Fibroblast of skin of back (primary cell): ENCODE data around the gene DACT2. TPM values are rescaled to one million over a fixed set of nuclear protein-coding genes. Genes with fewer than 3 reads are reported as not detected.
"Not testable (repeated sequence)": the region's sequence is repeated elsewhere in the genome, so short reads cannot be mapped to it uniquely, and the experiment has no call there.

ENCODE experiments used
- DNase-seq: peaks from one replicate; pipeline ENCODE4 v3.0.0-alpha.2; 2013
- polyA plus RNA-seq, 2 experiments: library from polyadenylated mRNA; unstranded; fragments of 120-200 nt; gene quantifications; one replicate each; pipeline ENCODE4 v1.2.1, GENCODE V29; 2013; ENCODE audit not compliant: insufficient read length in 2 of 2

Gene DACT2
- polyA plus RNA-seq (2013, experiment 1 of 2; ENCODE audit: insufficient read length) = not detected
- polyA plus RNA-seq (2013, experiment 2 of 2; ENCODE audit: insufficient read length) = not detected

DNA sequence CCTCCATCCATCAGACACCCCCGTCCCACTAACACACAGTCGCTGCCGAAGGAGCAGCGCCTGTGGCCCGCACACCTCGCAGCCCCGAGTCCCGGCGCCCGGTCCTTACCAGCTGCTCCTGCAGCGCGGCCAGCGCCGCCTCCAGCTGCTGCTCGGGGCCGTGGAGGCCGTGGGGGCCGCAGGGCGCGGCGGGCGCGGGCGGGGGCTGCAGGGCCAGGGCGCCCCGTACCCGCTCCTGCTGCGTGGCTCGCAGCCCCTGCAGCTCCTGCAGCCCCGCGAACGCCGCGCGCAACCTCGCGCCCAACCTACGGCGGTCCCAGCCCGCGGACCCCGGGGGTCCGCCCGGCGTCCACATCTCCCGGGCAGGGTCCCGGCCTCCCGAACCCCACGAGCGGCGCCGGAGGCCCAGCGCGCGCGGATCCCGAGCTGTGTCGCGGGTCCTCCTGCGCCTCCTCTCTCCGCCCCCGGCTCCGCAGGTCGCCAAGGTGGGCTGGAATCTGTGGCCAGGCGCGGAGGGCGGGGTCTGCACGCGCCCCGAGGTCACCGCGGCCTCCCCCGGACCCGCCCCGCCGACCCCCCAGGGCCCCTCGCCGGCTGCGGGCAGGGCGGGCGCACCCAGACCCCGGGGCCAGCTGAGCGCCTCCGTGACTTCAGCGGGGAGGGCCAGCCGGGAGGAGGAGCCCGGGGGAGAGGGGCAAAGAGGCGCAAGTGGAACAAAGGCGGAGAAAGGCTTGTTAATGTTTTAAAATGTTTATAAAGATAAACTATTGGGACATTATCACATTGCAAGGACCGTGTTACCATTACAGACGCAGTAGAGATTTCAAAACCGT is at the start of gene DACT2:
Gene DACT2 (minus strand): TSS at position 499 of the 833 bp plus-strand sequence. CDS start 144 bp downstream, at position 355.
- no peak for DNase-seq

DNA sequence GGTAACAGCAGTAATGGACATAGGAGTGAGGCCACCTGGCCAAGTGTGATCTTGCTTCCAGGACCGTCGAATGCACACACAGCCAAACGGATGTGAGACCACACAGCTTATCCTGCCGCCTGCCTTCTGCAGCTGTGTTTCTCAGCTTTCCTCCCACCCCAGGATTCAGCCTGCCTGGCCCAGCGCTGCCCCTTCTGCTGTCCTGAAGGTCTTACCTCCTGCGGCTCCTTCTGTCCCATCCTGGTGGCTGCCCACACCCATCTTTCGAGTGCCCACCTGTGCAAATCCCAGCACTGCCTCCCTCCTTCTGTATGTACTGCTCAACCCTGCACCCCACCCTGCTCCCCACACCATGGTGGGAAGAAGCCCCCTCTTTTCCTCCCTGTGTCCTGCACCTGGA is 49.4 kb upstream of the DACT2 start:
- DNase-seq = no peak

- peak; percentile 12 for DNase-seq
Observed at GRCh38 chr6:168368066-168368820, 48.7 kb upstream of the DACT2 start.

- no peak for DNase-seq
Observed at GRCh38 chr6:168367285-168367751, 47.7 kb upstream of the DACT2 start.

- no peak for DNase-seq
Observed at GRCh38 chr6:168366473-168366872, 46.9 kb upstream of the DACT2 start.

- no peak for DNase-seq
Observed at GRCh38 chr6:168365422-168366165, 46.0 kb upstream of the DACT2 start.

GRCh38 chr6:168364793-168365421 is 45.3 kb upstream of the DACT2 start:
- DNase-seq = no peak

GRCh38 chr6:168363811-168364792 is 44.5 kb upstream of the DACT2 start:
- DNase-seq = no peak

DNA sequence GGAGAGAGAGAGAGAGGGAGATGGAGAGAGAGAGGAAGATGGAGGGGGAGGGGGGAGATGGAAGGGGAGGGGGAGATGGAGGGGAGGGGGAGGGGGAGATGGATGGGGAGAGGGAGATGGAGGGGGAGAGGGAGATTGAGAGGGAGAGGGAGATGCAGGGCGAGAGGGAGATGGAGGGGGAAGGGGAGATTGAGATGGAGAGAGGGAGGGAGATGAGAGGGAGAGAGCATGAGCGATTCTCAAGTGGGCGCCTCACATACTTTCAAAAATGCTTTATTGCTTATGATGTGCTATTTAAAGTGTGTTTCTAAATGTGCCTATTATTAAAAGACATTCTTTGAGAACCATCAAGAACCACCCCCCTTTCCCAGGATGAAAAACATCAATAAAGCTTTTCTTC is 43.7 kb upstream of the DACT2 start:
- no peak for DNase-seq

GRCh38 chr6:168362276-168362990 is 42.9 kb upstream of the DACT2 start:
- no peak for DNase-seq

DNA sequence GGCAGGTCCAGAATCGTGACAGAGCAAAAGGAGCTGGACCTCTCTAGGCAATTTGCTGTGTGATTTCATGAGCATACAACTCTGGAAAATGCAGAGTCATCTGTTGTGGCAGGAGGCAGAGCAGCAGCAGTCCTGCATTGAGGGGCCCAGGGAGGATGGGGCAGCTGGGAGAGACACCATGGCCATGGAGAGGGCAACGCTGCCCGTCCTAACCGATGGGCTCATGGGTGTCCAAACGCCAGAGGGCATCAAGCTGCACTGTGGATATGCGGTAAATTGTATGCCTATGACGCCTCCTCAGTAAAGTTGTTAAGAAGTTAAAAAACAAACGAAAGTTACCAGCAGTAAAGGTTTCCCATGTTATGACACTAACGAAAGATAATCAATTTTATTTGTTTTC is 42.2 kb upstream of the DACT2 start:
- no peak for DNase-seq

DNA sequence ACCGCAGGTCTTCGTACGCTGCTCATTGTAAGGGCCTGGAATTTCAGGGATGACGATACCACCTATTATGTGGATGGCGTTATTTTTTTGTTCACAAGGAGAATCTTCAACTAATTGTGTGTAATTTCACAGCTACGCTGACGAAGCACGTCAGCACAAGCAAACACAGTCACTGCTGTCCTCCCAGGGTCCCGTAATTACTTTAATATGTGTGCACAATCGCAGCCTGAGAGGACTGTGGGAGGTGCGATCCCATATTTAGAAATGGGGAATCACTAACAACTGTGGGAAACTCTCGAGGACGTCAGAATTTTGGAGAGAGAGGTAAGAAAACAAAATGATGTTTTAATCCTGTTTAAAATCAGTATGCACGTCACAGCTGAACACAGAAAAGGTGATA is 40.2 kb upstream of the DACT2 start:
- DNase-seq = no peak

- DNase-seq = no peak
Observed at GRCh38 chr6:168358842-168359420, 39.4 kb upstream of the DACT2 start.

DNA sequence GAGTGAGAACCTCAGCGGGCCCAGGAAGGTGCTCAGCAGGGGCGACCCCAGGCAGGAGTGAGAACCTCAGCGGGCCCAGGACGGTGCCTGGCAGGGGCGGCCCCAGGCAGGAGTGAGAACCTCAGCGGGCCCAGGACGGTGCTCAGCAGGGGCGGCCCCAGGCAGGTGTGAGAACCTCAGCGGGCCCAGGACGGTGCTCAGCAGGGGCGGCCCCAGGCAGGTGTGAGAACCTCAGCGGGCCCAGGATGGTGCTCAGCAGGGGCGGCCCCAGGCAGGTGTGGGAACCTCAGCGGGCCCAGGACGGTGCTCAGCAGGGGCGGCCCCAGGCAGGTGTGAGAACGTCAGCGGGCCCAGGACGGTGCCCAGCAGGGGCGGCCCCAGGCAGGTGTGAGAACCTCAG is 37.3 kb upstream of the DACT2 start:
- not testable (repeated sequence) for DNase-seq

GRCh38 chr6:168355716-168356522 is 36.3 kb upstream of the DACT2 start:
- peak; percentile 26 for DNase-seq

- no peak for DNase-seq
Observed at GRCh38 chr6:168354338-168354737, 34.8 kb upstream of the DACT2 start.

GRCh38 chr6:168353041-168353440 is 33.5 kb upstream of the DACT2 start:
- DNase-seq = no peak

- DNase-seq = no peak
Observed at GRCh38 chr6:168352096-168352495, 32.5 kb upstream of the DACT2 start.

GRCh38 chr6:168349718-168350210 is 30.2 kb upstream of the DACT2 start:
- DNase-seq = no peak
